ENCODE measurements around the gene ZKSCAN4.
A peak's percentile ranks its signal among the peaks of the same experiment; 100 is the strongest.

The ZKSCAN4 gene

GRCh38 chr6:28208111-28208659, 43.9 kb downstream of the ZKSCAN4 start:
- peak overlapping the region; percentile 67; the same call in 1 of the 2 replicates for H3K4me3 ChIP-seq (ENCODE audit: low read length)

DNA sequence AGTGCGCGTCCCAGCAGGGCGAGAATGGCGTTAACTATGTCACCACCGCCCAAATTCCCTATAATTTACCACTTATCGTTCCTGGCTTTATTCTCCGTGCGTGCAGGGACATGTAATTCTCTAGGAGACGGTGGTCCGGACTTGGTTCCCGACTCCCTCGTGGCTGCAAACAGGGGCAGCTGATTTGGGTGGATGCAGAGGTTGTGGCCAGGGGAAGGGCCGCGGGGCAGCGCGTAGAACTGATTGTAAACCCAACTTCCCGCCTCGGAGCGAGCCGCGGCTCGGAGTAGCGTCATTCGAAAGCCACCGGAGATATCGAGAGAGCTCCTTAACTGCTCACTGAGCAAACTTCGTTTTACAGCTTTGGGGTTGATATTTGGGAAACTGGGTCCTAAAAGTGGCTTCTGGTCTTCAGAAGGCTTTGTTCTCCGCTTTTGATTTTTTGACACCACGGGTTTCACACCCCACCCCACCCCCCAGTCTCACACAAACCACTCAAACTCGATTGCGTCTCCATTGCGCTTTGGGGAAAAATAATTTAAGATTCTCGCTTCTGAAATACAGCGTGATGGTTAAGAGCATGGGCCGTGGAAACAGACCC, 44.5 kb downstream of the ZKSCAN4 start:
- peak overlapping the region; percentile 67 for H3K4me3 ChIP-seq (ENCODE audit: low read length)
- TF ChIP-seq ZNF274 (IDR thresholded peaks at IDR 0.05; ENCODE audit: low read depth, low read length): no peak

More at GRCh38 chr6:28208111-28208659, 43.9 kb downstream of the ZKSCAN4 start:
- no peak for TF ChIP-seq ZNF274 (IDR thresholded peaks at IDR 0.05; ENCODE audit: low read depth, low read length)

- TF ChIP-seq ZNF274 (IDR thresholded peaks at IDR 0.05; ENCODE audit: low read depth, low read length): no peak
- peak overlapping the region; percentile 67 for H3K4me3 ChIP-seq (ENCODE audit: low read length)
Observed at GRCh38 chr6:28206928-28207509, 45.0 kb downstream of the ZKSCAN4 start.

- TF ChIP-seq ZNF274 (IDR thresholded peaks at IDR 0.05; ENCODE audit: low read depth, low read length): no peak
- no peak overlapping the region for H3K4me3 ChIP-seq (ENCODE audit: low read length)
Observed at GRCh38 chr6:28206527-28206926, 45.5 kb downstream of the ZKSCAN4 start.

- TF ChIP-seq ZNF274 (IDR thresholded peaks at IDR 0.05; ENCODE audit: low read depth, low read length): no peak
- H3K4me3 ChIP-seq (ENCODE audit: low read length): no peak overlapping the region
Observed at GRCh38 chr6:28205879-28206278, 46.2 kb downstream of the ZKSCAN4 start.

- no peak overlapping the region for H3K4me3 ChIP-seq (ENCODE audit: low read length)
- no peak for TF ChIP-seq ZNF274 (IDR thresholded peaks at IDR 0.05; ENCODE audit: low read depth, low read length)
Observed at GRCh38 chr6:28203201-28203600, 48.9 kb downstream of the ZKSCAN4 start.

DNA sequence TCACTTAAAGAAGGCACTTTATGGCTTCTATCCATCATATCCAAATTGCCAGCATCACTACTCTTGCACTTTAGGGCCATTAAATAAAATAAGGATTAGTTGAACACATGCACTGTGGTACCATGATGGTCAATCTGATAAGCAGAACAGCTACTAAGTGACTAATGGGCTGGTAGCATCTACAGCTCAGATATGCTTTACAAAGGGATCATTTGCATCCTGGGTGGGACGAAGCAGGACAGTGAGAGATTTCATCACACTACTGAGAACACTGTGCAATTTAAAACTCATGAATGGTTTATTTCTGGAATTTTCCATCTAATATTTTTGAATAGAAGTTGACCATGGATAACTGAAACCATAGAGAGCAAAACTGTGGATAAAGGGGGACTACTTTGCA, 52.0 kb downstream of the ZKSCAN4 start:
- no peak for TF ChIP-seq ZNF274 (IDR thresholded peaks at IDR 0.05; ENCODE audit: low read depth, low read length)
- no peak overlapping the region for H3K4me3 ChIP-seq (ENCODE audit: low read length)
